HG03571 (cell line): ENCODE results near the gene ARHGAP23.
"Not testable (repeated sequence)": the region's sequence is repeated elsewhere in the genome, so short reads cannot be mapped to it uniquely, and the experiment has no call there.

Experiments
- ATAC-seq: cut with Tn5 transposase; IDR thresholded peaks from one replicate; pipeline ENCODE4 v1.9.1; 2021; ENCODE audit not compliant: unreplicated experiment

The ARHGAP23 gene

GRCh38 chr17:38420518-38420917 lies 7.7 kb upstream of the ARHGAP23 start:
- ATAC-seq, result no peak

- no peak for ATAC-seq
Measured at GRCh38 chr17:38421171-38421841, 7.0 kb upstream of the ARHGAP23 start.

- no peak for ATAC-seq
Measured at GRCh38 chr17:38421871-38422827, 6.1 kb upstream of the ARHGAP23 start.

DNA sequence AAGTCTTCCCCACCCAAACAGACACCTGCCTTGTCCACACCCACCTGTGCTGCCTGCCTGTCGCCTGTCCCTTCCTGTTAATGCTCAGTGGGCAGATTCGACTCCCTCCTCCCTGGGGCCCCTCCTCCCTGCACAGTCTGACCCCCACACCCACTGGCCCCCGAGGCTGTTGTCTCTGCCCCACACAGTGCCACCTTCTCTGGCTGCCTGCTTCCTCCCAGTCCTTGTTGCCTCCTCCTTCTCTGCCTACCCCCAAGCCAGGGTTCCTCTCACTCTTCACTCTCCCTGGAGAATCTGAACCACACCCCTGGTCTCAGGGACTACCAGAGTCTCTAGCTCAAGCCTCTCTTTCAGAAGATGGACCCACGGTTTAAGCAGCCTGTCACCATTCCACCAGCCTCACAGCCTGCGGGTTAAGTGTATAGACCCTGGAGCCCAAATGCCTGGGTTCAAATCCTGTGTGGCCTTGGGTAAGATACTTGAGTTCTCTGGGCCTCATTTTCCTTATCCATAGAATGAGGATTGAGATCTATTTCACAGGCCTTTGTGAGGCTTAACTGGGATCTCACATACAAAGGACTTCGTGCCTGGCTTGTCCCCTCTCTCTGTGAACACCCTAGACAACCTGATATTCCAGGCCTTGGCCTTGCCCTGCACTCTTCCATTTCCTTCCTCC lies 3.8 kb upstream of the ARHGAP23 start:
- no peak for ATAC-seq

DNA sequence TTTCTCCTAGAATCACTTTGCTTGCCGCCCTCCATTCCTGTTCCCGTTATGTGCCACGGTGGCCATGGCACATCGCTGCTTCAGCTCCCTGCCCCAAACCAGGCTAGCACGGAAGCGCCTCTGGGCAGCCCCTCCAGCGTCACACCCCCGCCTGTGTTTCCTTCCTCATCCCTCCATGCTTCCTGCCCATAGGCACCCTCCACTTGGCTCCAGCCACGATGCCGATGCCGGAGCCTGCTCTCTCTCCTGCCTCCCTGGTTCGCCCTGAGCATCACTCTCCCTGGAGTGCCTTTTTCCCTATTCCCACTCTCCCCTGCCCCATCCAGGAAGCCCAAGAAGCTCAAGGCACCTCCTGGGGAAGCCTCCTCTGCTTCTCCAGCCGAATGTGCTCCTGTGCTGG lies 3.2 kb upstream of the ARHGAP23 start:
- ATAC-seq, result no peak

DNA sequence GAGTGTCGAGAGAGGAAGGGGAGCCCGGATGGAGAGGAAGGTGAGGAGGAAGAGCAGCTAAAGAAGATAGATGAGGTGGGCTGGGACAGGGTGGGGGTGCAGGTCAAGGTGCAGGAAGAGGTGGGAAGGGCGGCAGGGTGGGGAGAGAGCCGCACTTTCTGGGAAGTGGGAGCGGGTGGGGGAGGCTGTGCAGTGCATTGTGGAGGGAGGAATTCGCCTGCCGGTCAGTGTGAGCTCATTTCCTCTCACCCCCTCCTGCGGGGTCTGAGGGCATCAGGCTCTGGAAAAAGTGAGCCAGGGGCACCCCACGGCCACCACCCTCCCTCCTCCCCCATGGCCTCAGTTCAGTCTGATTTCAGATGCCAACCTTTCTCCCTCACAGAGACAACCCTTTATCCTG lies 2.5 kb upstream of the ARHGAP23 start:
- no peak for ATAC-seq

DNA sequence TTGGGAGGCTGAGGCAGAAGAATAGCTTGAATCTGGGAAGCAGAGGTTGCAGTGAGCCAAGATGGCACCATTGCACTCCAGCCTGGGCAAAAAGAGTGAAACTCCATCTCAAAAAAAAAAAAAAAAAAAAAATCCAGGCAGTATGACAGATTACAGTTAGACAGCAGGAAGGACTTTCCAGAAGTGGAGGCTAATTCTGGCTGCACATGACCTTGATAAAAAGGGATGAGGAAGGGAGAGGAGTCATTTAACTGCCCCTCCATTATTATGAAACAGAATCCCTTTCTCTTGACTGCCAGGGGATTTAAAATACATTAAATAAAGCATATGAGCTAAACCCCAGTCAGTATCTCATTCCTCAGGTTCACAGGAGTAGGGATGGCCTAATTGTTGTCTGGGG lies 1.8 kb upstream of the ARHGAP23 start:
- no peak for ATAC-seq

DNA sequence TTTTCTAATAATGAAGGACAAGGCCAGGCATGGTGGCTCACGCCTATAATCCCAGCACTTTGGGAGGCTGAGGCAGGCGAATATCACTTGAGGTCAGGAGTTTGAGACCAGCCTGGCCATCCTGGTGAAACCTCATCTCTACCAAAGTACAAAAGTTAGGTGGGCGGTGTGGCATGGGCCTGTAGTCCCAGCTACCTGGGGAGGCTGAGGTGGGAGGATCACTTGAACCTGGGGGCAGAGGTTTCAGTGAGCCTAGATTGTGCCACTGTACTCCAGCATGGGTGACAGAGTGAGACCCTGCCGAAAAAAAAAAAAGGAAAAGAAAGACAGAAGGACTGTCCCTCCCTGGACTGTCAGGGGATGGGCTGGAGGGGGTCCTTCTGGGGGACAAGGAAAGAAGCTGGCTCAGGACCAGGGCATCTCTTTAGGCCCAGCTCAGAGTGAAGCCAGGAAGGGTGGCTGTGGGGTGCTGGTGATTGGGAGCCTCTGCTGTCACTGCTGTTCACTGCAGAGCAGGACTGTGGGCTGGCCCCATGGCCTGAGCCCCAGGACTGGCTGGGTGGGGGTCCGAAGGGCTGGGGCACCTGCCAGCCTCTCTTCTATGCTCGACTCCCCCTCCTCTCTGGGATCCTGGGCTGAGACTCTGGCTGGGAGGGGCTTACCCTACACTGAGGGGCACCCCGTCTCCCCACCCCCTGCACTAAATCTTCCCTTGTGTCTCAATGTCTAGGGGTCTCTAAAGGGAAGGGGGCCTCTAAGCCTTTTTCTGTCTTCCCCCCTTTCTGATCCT lies 909 bp upstream of the ARHGAP23 start:
- no peak for ATAC-seq

GRCh38 chr17:38428643-38429371 lies 543 bp downstream of the ARHGAP23 start:
- ATAC-seq, result no peak

DNA sequence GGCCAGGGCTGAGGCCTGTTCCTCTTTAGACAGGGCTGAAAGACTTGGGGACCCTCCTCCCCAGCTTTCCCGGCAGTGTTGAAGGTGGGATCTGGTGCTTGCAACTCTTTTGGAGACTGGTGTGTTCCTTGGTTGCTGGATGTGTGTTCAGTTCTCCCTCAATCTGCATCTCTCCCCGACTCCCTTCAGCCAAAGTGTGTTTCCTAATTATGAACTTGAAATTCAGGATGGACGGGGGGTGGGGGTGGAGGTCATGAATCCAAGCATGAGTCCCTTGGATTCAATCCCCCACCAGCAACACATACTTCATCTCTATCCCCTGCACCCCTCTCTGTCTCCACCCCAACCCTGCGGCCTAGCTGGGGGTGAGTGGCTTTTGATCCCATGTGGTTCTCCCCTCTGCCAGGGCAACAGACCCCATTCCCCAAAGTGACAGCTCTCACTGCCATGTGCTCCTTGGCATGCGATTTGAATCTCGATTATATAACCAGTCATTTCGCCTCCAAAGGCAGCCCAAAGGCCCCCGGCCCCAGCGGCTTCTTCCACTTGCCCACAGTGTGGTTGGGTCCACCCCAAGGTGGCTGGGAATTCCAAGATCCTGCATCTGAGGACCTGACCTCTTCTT lies 1.3 kb downstream of the ARHGAP23 start:
- no peak for ATAC-seq

DNA sequence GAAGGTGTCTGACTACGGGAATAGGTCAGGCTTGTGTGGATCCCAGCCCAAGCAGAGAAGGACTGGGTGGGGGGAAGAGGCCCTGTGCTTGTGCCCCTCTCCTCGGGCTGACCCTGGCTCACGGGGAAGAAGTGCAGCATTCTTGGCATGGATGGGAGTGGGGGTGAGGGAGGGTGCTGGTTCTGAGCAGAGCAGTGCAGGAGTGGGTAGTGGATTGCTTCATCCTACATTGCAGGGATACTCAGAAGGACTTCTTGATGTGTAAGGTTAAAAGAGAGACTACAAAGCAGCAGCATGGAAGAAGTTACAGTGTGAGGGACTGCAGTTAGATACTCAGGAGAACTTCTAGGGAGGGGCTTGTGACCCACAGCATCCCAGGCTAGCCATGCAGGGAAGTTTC lies 2.1 kb downstream of the ARHGAP23 start:
- ATAC-seq, result no peak

- ATAC-seq, result no peak
Measured at GRCh38 chr17:38430822-38431221, 2.6 kb downstream of the ARHGAP23 start.

- no peak for ATAC-seq
Measured at GRCh38 chr17:38431346-38432145, 3.3 kb downstream of the ARHGAP23 start.

GRCh38 chr17:38434178-38434665 lies 6.0 kb downstream of the ARHGAP23 start:
- ATAC-seq, result no peak

DNA sequence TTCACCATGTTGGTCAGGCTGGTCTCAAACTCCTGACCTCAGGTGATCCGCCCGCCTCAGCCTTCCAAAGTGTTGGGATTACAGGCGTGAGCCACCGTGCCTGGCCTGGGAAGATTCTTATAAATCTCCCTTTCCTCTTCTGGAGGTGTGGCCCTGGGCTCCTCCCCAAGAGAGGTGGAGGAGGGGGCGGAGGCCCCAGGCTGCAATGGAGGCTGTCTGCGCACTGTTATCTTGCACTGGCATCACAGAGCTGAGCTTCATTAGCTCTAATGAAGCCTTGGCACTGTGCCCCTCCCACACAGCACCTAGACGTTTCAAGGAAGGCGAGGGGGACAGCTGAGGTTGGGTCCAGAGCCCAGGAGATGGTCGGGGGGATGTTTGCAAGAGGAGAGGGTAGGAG lies 7.5 kb downstream of the ARHGAP23 start:
- no peak for ATAC-seq

DNA sequence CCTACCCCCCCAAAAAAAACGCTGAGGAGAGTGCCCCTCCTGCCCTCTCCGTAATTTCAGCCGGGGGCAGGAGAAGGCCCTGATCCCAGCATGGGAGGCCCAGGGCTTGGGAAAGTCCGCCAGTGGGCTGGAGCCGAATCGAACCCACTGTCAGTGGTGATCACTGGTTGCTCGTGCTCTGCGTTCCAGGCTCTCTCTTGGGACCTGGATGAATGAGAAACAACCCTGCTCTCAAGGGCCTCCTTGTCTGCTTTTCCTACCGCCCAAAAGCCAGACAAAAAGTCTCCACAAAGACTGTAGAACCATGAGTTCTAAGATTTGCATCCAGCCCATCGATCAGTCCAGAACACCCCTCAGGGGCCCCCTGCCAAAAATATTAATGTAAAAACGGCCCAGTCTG lies 8.1 kb downstream of the ARHGAP23 start:
- ATAC-seq, result no peak

DNA sequence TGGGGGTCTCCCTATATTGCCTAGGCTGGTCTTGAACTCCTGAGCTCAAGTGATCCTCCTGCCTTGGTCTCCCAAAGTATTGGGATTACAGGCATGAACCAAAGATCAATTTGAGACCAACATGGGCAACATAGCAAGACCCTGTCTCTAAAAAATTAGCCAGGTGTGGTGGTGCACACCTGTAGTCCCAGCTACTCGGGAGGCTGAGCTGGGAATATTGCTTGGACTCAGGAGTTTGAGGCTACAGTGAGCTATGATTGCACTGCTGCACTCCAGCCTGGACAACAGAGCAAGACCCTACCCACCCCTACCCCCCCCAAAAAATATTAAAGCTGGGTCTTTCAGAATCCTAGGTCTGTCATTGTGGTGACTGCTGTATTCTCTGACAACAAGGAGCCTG lies 9.0 kb downstream of the ARHGAP23 start:
- ATAC-seq, result not testable (repeated sequence)

DNA sequence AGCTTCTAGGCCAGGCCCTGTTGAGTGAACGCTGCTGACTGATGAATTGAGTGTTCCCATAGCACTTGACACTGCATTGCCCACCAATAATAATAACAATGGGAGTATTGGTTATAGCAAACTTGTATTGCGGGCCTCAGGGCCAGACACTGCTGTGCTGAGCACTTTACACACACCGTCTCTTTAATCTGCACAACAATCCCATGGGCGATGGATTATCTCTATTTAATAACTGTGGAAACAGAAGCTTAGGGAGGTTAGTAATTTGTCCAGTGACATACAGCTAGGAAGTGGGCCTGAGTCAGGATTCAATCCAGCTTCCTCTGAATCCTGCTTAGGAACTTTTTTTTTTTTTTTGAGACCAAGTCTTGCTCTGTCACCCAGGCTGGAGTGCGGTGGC lies 11.2 kb downstream of the ARHGAP23 start:
- no peak for ATAC-seq
